T-cell (primary cell): ENCODE measurements around the gene MRTFB. TPM values are rescaled to one million over a fixed set of nuclear protein-coding genes. Genes with fewer than 3 reads are reported as not detected.
A peak's percentile ranks its signal among the peaks of the same experiment; 100 is the strongest.

Source experiments
- ATAC-seq, 4 experiments: fragments of 200-7000 bp in 3 of 4; fragments of 150-1000 bp in 1 of 4; cut with Tn5 transposase; replicated peaks in 1 of 4; 1 replicate in 3 of 4; 2 replicates in 1 of 4; pipeline ENCODE4 v1.10.0; 2021; ENCODE audit warnings: moderate library complexity in 3 of 4, mild to moderate bottlenecking in 2 of 4, moderate number of reproducible peaks in 1 of 4
- CTCF ChIA-PET, 2 donors: fragments of 300-600 bp; sonication (Branson Sonifier 250); formaldehyde crosslinking; loops; one replicate each; lab custom pipeline; 2022; ENCODE audit warnings: antibody characterized with exemption in 2 of 2; lab: Charles Lee
- POLR2A ChIA-PET, 2 donors: fragments of 300-600 bp; sonication (Branson Sonifier 250); formaldehyde crosslinking; loops; one replicate each; lab custom pipeline; 2022; ENCODE audit warnings: antibody characterized with exemption in 2 of 2; lab: Charles Lee
- DNase-seq, 35 experiments: peaks; one replicate each; pipeline versions ENCODE4 v3.0.0 to v3.0.0-alpha.2; 2013 to 2023
- H3K27ac ChIP-seq: one replicate; pipeline ENCODE4 v1.5.1; 2013; ENCODE audit warnings: low read length
- H3K27me3 ChIP-seq, 2 experiments: replicated peaks in 1 of 2; 1 replicate in 1 of 2; 2 replicates in 1 of 2; pipeline versions ENCODE4 v1.6.1 to v1.7.0; 2013; ENCODE audit warnings: low read length in 1 of 2, mixed read lengths in 1 of 2; ENCODE audit not compliant: control insufficient read depth in 2 of 2, insufficient read depth in 2 of 2; ENCODE audit errors: extremely low read depth in 1 of 2
- H3K36me3 ChIP-seq, 2 donors: 1 replicate in 1 of 2; 2 replicates in 1 of 2; pipeline versions ENCODE4 v1.6.1 to v1.7.0; 2013; ENCODE audit warnings: low read length in 1 of 2; ENCODE audit not compliant: control insufficient read depth in 2 of 2, insufficient read depth in 1 of 2; ENCODE audit errors: extremely low read depth in 1 of 2
- H3K4me1 ChIP-seq, 2 experiments: 1 replicate in 1 of 2; 2 replicates in 1 of 2; pipeline versions ENCODE4 v1.6.1 to v1.7.0; 2013; ENCODE audit warnings: low read length in 2 of 2, mixed read lengths in 1 of 2; ENCODE audit not compliant: insufficient read depth in 2 of 2, control insufficient read depth in 1 of 2; ENCODE audit errors: extremely low read depth in 1 of 2
- H3K4me3 ChIP-seq, 2 donors: 1 replicate in 1 of 2; 2 replicates in 1 of 2; pipeline versions ENCODE4 v1.5.1 to v1.7.0; 2013; ENCODE audit warnings: mild to moderate bottlenecking in 2 of 2, low read length in 1 of 2, moderate library complexity in 1 of 2; ENCODE audit not compliant: control insufficient read depth in 1 of 2; ENCODE audit errors: extremely low read depth in 1 of 2
- H3K9me3 ChIP-seq: 2 replicates; pipeline ENCODE4 v1.7.0; 2013
- H3K27ac Mint-ChIP-seq, 2 donors: one replicate each; pipeline ENCODE4 v1.8.0; 2020 to 2021; ENCODE audit warnings: mild to moderate bottlenecking in 2 of 2, mixed read lengths in 2 of 2
- H3K27me3 Mint-ChIP-seq, 2 donors: one replicate each; pipeline ENCODE4 v1.8.0; 2021 to 2022; ENCODE audit warnings: mixed read lengths in 2 of 2
- H3K36me3 Mint-ChIP-seq: one replicate; pipeline ENCODE4 v1.8.0; 2021; ENCODE audit warnings: mixed read lengths
- H3K4me1 Mint-ChIP-seq, 3 donors: one replicate each; pipeline ENCODE4 v1.8.0; 2020 to 2022; ENCODE audit warnings: mixed read lengths in 3 of 3, mild to moderate bottlenecking in 1 of 3
- H3K4me3 Mint-ChIP-seq, 3 donors: one replicate each; pipeline ENCODE4 v1.8.0; 2020 to 2022; ENCODE audit warnings: mild to moderate bottlenecking in 3 of 3, mixed read lengths in 3 of 3, moderate library complexity in 3 of 3
- H3K9me3 Mint-ChIP-seq, 3 donors: one replicate each; pipeline ENCODE4 v1.8.0; 2020 to 2022; ENCODE audit warnings: mixed read lengths in 3 of 3
- WGBS: methylation state at CpG from one replicate; pipeline ENCODE4 v1.1.5; 2013; ENCODE audit warnings: missing lambda C conversion rate; ENCODE audit not compliant: insufficient coverage; 5-methylcytosine and 5-hydroxymethylcytosine counted together
- total RNA-seq, 35 experiments: library from RNA in 6 of 35; stranded (reverse) in 6 of 35; fragments of 120-200 nt in 1 of 35; gene quantifications; one replicate each; pipeline versions ENCODE4 v1.2.1 to v1.2.4 and lab custom pipeline; 2013 to 2026

The MRTFB gene
- total RNA-seq, 5 donors from 2014 or later (not counting 1 experiment from before 2014, with no cell fraction given): 18.2 to 37.0 (median 21.0) TPM

GRCh38 chr16:14061732-14062259 is 9.3 kb upstream of the MRTFB start:
- CTCF ChIA-PET: no interaction called here
- Histone ChIP-seq H3K9me3 (no peaks in the 10 kb centered on the region), H3K27me3 (no peaks in the 10 kb centered on the region), H3K36me3 (no peaks in the 10 kb centered on the region), H3K4me1 (no peaks in the 10 kb centered on the region), H3K4me3 (no peak overlapping the region), H3K27ac (no peak overlapping the region)
- Mint-ChIP-seq H3K4me1 (no peaks in the 10 kb centered on the region), H3K27ac (no peak overlapping the region), H3K9me3 (peaks cover 0 to 1% (median 1%) of the 10 kb centered on the region in 3 donors), H3K4me3 (no peak overlapping the region), H3K27me3 (peaks cover 14 to 21% of the 10 kb centered on the region in 2 donors), H3K36me3 (no peaks in the 10 kb centered on the region)
- ATAC-seq (no peak), DNase-seq (no peak)
- POLR2A ChIA-PET: no interaction called here
- WGBS: no CpG with 5 or more reads among the region's 1 CpG

- Histone ChIP-seq H3K4me3 (no peak overlapping the region), H3K9me3 (no peaks in the 10 kb centered on the region), H3K27ac (no peak overlapping the region), H3K27me3 (no peaks in the 10 kb centered on the region), H3K36me3 (no peaks in the 10 kb centered on the region), H3K4me1 (no peaks in the 10 kb centered on the region)
- Mint-ChIP-seq H3K36me3 (no peaks in the 10 kb centered on the region), H3K4me1 (no peaks in the 10 kb centered on the region), H3K27me3 (peaks cover 12 to 21% of the 10 kb centered on the region in 2 donors), H3K27ac (no peak overlapping the region), H3K4me3 (no peak overlapping the region), H3K9me3 (no peaks in the 10 kb centered on the region)
- ChIA-PET CTCF (no interaction called here), POLR2A (no interaction called here)
- DNase-seq: no peak
- ATAC-seq: no peak
- WGBS: 100% methylated on average over 6 of the region's 7 CpGs
Measured at GRCh38 chr16:14062261-14062660, 8.9 kb upstream of the MRTFB start.

- Histone ChIP-seq H3K27ac (no peak overlapping the region), H3K36me3 (no peaks in the 10 kb centered on the region), H3K4me3 (no peak overlapping the region), H3K4me1 (no peaks in the 10 kb centered on the region), H3K27me3 (peaks cover 0 to under 1% of the 10 kb centered on the region in 2 experiments), H3K9me3 (no peaks in the 10 kb centered on the region)
- Mint-ChIP-seq H3K27ac (no peak overlapping the region), H3K4me1 (no peaks in the 10 kb centered on the region), H3K36me3 (no peaks in the 10 kb centered on the region), H3K4me3 (no peak overlapping the region), H3K27me3 (peaks cover 11% of the 10 kb centered on the region in 2 donors), H3K9me3 (no peaks in the 10 kb centered on the region)
- DNase-seq: no peak
- ATAC-seq: no peak
- CTCF ChIA-PET: no interaction called here
- POLR2A ChIA-PET: no interaction called here
- 75% methylated on average over 2 of the region's 6 CpGs for WGBS
Measured at GRCh38 chr16:14063618-14064581, 7.2 kb upstream of the MRTFB start.

GRCh38 chr16:14069818-14070217 is 1.3 kb upstream of the MRTFB start:
- H3K36me3 ChIP-seq: no peaks in the 10 kb centered on the region
- H3K4me3 ChIP-seq: no peak overlapping the region
- Mint-ChIP-seq H3K4me3 (peak overlapping the region; percentile 87 to 89 (median 89)), H3K36me3 (no peaks in the 10 kb centered on the region), H3K4me1 (peaks cover 15 to 22% (median 22%) of the 10 kb centered on the region in 3 donors), H3K27ac (no peak overlapping the region), H3K27me3 (peaks cover 3% of the 10 kb centered on the region in 2 donors), H3K9me3 (no peaks in the 10 kb centered on the region)
- POLR2A ChIA-PET: no interaction called here
- no peak overlapping the region for H3K27ac ChIP-seq
- CTCF ChIA-PET: interaction anchor here in 1 of 2 donors (1.0 kb wide), 1 partner anchor 150 kb away, joined by 3 read pairs; the partner anchor contains the start of gene ERCC4
- H3K9me3 ChIP-seq: no peaks in the 10 kb centered on the region
- peaks cover 0 to 14% of the 10 kb centered on the region in 2 experiments for H3K27me3 ChIP-seq
- 90% methylated on average over 3 of the region's 4 CpGs for WGBS
- peaks cover 0 to 13% of the 10 kb centered on the region in 2 experiments for H3K4me1 ChIP-seq
- no peak for DNase-seq
- no peak for ATAC-seq

- 100% methylated on average over 2 of the region's 4 CpGs for WGBS
- no peaks in the 10 kb centered on the region for H3K9me3 Mint-ChIP-seq
- peak overlapping the region; percentile 53 for H3K27ac ChIP-seq
- DNase-seq (no peak), ATAC-seq (no peak)
- ChIA-PET CTCF (interaction anchor here in 1 of 2 donors (1.0 kb wide), 1 partner anchor 151 kb away, joined by 3 read pairs; the partner anchor contains the start of gene ERCC4), POLR2A (no interaction called here)
- H3K27ac Mint-ChIP-seq: peak overlapping the region; percentile 83
- H3K27me3 Mint-ChIP-seq: peaks cover 3% of the 10 kb centered on the region in 2 donors
- H3K36me3 Mint-ChIP-seq: no peaks in the 10 kb centered on the region
- H3K9me3 ChIP-seq: no peaks in the 10 kb centered on the region
- H3K4me3 Mint-ChIP-seq: peak overlapping the region; percentile 87 to 89 (median 89)
- peaks cover 0 to 13% of the 10 kb centered on the region in 2 experiments for H3K4me1 ChIP-seq
- H3K4me1 Mint-ChIP-seq: peaks cover 19 to 24% (median 22%) of the 10 kb centered on the region in 3 donors
- peaks cover 0 to 3% of the 10 kb centered on the region in 2 donors for H3K36me3 ChIP-seq
- peaks cover 0 to 14% of the 10 kb centered on the region in 2 experiments for H3K27me3 ChIP-seq
- peak overlapping the region; percentile 83 to 88 for H3K4me3 ChIP-seq
Measured at GRCh38 chr16:14070555-14070876, 603 bp upstream of the MRTFB start.

- Histone ChIP-seq H3K36me3 (peaks cover 0 to 4% of the 10 kb centered on the region in 2 donors), H3K27me3 (peaks cover 0 to 14% of the 10 kb centered on the region in 2 experiments), H3K9me3 (no peaks in the 10 kb centered on the region), H3K4me1 (peaks cover 0 to 13% of the 10 kb centered on the region in 2 experiments), H3K27ac (no peak overlapping the region), H3K4me3 (peak overlapping the region; percentile 65 to 83)
- peak overlapping the region; percentile 86 to 89 (median 87) for H3K4me3 Mint-ChIP-seq
- ChIA-PET CTCF (no interaction called here), POLR2A (no interaction called here)
- 5% methylated on average over 24 of the region's 32 CpGs for WGBS
- H3K4me1 Mint-ChIP-seq: peaks cover 21 to 25% (median 24%) of the 10 kb centered on the region in 3 donors
- H3K27ac Mint-ChIP-seq: peak overlapping the region; percentile 70 to 85
- DNase-seq (peak in 6 of 35 experiments; percentile 1 to 10 (median 4)), ATAC-seq (peak; percentile 30 to 51 (median 47))
- H3K36me3 Mint-ChIP-seq: peaks cover 4% of the 10 kb centered on the region
- H3K9me3 Mint-ChIP-seq: no peaks in the 10 kb centered on the region
- H3K27me3 Mint-ChIP-seq: peaks cover 3% of the 10 kb centered on the region in 2 donors
Measured at GRCh38 chr16:14071576-14072271, 605 bp downstream of the MRTFB start.
